IMR-90 (cell line): ENCODE measurements around the gene PTMS. TPM values are rescaled to one million over a fixed set of nuclear protein-coding genes. Genes with fewer than 3 reads are reported as not detected.
A peak's percentile ranks its signal among the peaks of the same experiment; 100 is the strongest.

ENCODE experiments used
- ATAC-seq: fragments of 200-7000 bp; cut with Tn5 transposase; 2 replicates; pipeline ENCODE4 v1.9.1; 2020; ENCODE audit warnings: low read depth, mild to moderate bottlenecking, moderate library complexity
- BruUV-seq: library from RNA; stranded (reverse); fragments of 400-500 nt; replicated peaks from 2 replicates; lab custom pipeline; 2021; lab: Mats Ljungman, UMichigan
- CTCF ChIA-PET: fragments of 300-600 bp; formaldehyde crosslinking; extraction: SDS; loops from one replicate; lab custom pipeline; 2021; ENCODE audit warnings: antibody characterized with exemption; lab: Yijun Ruan, JAX
- POLR2A ChIA-PET: fragments of 300-600 bp; sonication (Branson Sonifier 250); formaldehyde crosslinking; loops from one replicate; lab custom pipeline; 2022; ENCODE audit warnings: antibody characterized with exemption; ENCODE audit not compliant: unreplicated experiment; lab: Charles Lee
- DNase-seq: peaks from one replicate; pipeline ENCODE4 v3.0.0; 2013
- H2AFZ ChIP-seq: replicated peaks from 2 replicates; pipeline ENCODE3; 2013; ENCODE audit warnings: low read length, mild to moderate bottlenecking; ENCODE audit not compliant: poor library complexity
- H2AK5ac ChIP-seq: 2 replicates; pipeline ENCODE4 v1.6.1; 2013; ENCODE audit warnings: low read depth, low read length, inconsistent platforms
- H2AK9ac ChIP-seq: replicated peaks from 2 replicates; pipeline ENCODE3; 2013; ENCODE audit warnings: mild to moderate bottlenecking, low read depth, low read length, moderate library complexity; ENCODE audit not compliant: poor library complexity
- H2BK120ac ChIP-seq: 2 replicates; pipeline ENCODE4 v1.6.1; 2013; ENCODE audit warnings: low read depth, low read length, inconsistent platforms
- H2BK15ac ChIP-seq: 3 replicates; pipeline ENCODE4 v1.6.1; 2013; ENCODE audit warnings: low read depth, low read length, inconsistent platforms
- H2BK20ac ChIP-seq: 2 replicates; pipeline ENCODE4 v1.6.1; 2013; ENCODE audit warnings: low read depth, mild to moderate bottlenecking, inconsistent platforms, low read length, moderate library complexity
- H2BK5ac ChIP-seq: 2 replicates; pipeline ENCODE4 v1.6.1; 2013; ENCODE audit warnings: mild to moderate bottlenecking, low read depth, low read length, inconsistent platforms; ENCODE audit not compliant: poor library complexity, severe bottlenecking
- H3K14ac ChIP-seq: replicated peaks from 2 replicates; pipeline ENCODE4 v1.6.1; 2013; ENCODE audit warnings: low read depth, low read length, inconsistent platforms
- H3K18ac ChIP-seq: 2 replicates; pipeline ENCODE4 v1.6.1; 2013; ENCODE audit warnings: low read depth, low read length, control low read depth
- H3K23ac ChIP-seq: 2 replicates; pipeline ENCODE4 v1.6.1; 2013; ENCODE audit warnings: low read depth, low read length, inconsistent platforms
- H3K27ac ChIP-seq: 2 replicates; pipeline ENCODE4 v1.5.1; 2013; ENCODE audit warnings: mild to moderate bottlenecking, control low read depth, low read length; ENCODE audit not compliant: insufficient read depth
- H3K27me3 ChIP-seq: 2 replicates; pipeline ENCODE4 v1.6.1; 2013; ENCODE audit warnings: low read length; ENCODE audit not compliant: control insufficient read depth, insufficient read depth
- H3K36me3 ChIP-seq: 2 replicates; pipeline ENCODE4 v1.6.1; 2013; ENCODE audit warnings: low read length, mixed read lengths; ENCODE audit not compliant: control insufficient read depth, insufficient read depth
- H3K4ac ChIP-seq: 2 replicates; pipeline ENCODE4 v1.6.1; 2013; ENCODE audit warnings: low read depth, low read length, inconsistent platforms
- H3K4me1 ChIP-seq: 2 replicates; pipeline ENCODE4 v1.6.1; 2013; ENCODE audit warnings: low read length, mixed read lengths; ENCODE audit not compliant: control insufficient read depth, insufficient read depth
- H3K4me2 ChIP-seq: 2 replicates; pipeline ENCODE4 v1.6.1; 2013; ENCODE audit warnings: low read depth, mild to moderate bottlenecking, control low read depth, low read length, moderate library complexity
- H3K4me3 ChIP-seq: 2 replicates; pipeline ENCODE4 v1.5.1; 2013; ENCODE audit warnings: low read depth, mild to moderate bottlenecking, control low read depth, low read length, moderate library complexity; ENCODE audit not compliant: insufficient read depth
- H3K56ac ChIP-seq: 2 replicates; pipeline ENCODE4 v1.6.1; 2013; ENCODE audit warnings: low read length, inconsistent platforms; ENCODE audit not compliant: insufficient read depth; ENCODE audit errors: extremely low read depth
- H3K79me1 ChIP-seq, 2 experiments: 2 replicates each; pipeline ENCODE4 v1.6.1; 2013; ENCODE audit warnings: low read length in 2 of 2, inconsistent platforms in 1 of 2, low read depth in 1 of 2
- H3K9ac ChIP-seq: 2 replicates; pipeline ENCODE4 v1.6.1; 2013; ENCODE audit warnings: low read depth, low read length, control low read depth
- H3K9me1 ChIP-seq: 2 replicates; pipeline ENCODE4 v1.6.1; 2013; ENCODE audit warnings: low read length, inconsistent platforms; ENCODE audit not compliant: insufficient read depth
- H3K9me3 ChIP-seq: 2 replicates; pipeline ENCODE4 v1.6.1; 2013; ENCODE audit warnings: low read length; ENCODE audit not compliant: control insufficient read depth, insufficient read depth
- H4K20me1 ChIP-seq: 2 replicates; pipeline ENCODE4 v1.6.1; 2013; ENCODE audit warnings: low read length, inconsistent platforms; ENCODE audit not compliant: insufficient read depth
- H4K5ac ChIP-seq: 2 replicates; pipeline ENCODE4 v1.6.1; 2013; ENCODE audit warnings: mild to moderate bottlenecking, low read depth, low read length, control low read depth
- H4K8ac ChIP-seq, 2 experiments: 2 replicates each; pipeline ENCODE4 v1.6.1; 2013; ENCODE audit warnings: low read depth in 2 of 2, low read length in 2 of 2, control low read depth in 1 of 2, inconsistent platforms in 1 of 2
- H4K91ac ChIP-seq: 2 replicates; pipeline ENCODE4 v1.6.1; 2013; ENCODE audit warnings: low read depth, low read length, inconsistent platforms; ENCODE audit not compliant: insufficient read depth
- BHLHE40 ChIP-seq: fragments of 150-350 bp; IDR thresholded peaks from 2 replicates; pipeline ENCODE4 v1.6.1; 2016; ENCODE audit warnings: mild to moderate bottlenecking, low read depth, low read length
- CHD1 ChIP-seq: IDR thresholded peaks from 2 replicates; pipeline ENCODE4 v1.6.1; 2012; ENCODE audit warnings: low read depth, low read length, improper control_type of control experiment
- CTCF ChIP-seq: conservative IDR thresholded peaks from 2 replicates; pipeline ENCODE4 v1.5.1; 2012; ENCODE audit warnings: mild to moderate bottlenecking, low read depth, low read length, improper control_type of control experiment
- ELK1 ChIP-seq: fragments of 150-350 bp; IDR thresholded peaks from 2 replicates; pipeline ENCODE4 v1.6.1; 2016; ENCODE audit warnings: low read depth, mild to moderate bottlenecking, low read length, moderate library complexity, borderline replicate concordance
- FOS ChIP-seq: fragments of 150-350 bp; IDR thresholded peaks from 2 replicates; pipeline ENCODE4 v1.6.1; 2016; ENCODE audit warnings: low read depth, low read length
- MAFK ChIP-seq: IDR thresholded peaks from 2 replicates; pipeline ENCODE4 v1.6.1; 2012; ENCODE audit warnings: low read depth, low read length, improper control_type of control experiment
- MAZ ChIP-seq: IDR thresholded peaks from 2 replicates; pipeline ENCODE4 v1.6.1; 2012; ENCODE audit warnings: low read depth, mild to moderate bottlenecking, low read length, improper control_type of control experiment, moderate library complexity, borderline replicate concordance
- MXI1 ChIP-seq: IDR thresholded peaks from 2 replicates; pipeline ENCODE4 v1.6.1; 2012; ENCODE audit warnings: low read depth, mild to moderate bottlenecking, low read length, moderate library complexity, borderline replicate concordance
- NFE2L2 ChIP-seq: fragments of 150-350 bp; IDR thresholded peaks from 2 replicates; pipeline ENCODE4 v1.6.1; 2016; ENCODE audit warnings: low read depth, mild to moderate bottlenecking, low read length
- POLR2A ChIP-seq: IDR thresholded peaks from 2 replicates; pipeline ENCODE4 v1.6.1; 2012; ENCODE audit warnings: mild to moderate bottlenecking, low read depth, low read length
- RAD21 ChIP-seq: IDR thresholded peaks from 2 replicates; pipeline ENCODE4 v1.6.1; 2012; ENCODE audit warnings: low read length, improper control_type of control experiment
- RCOR1 ChIP-seq: IDR thresholded peaks from 2 replicates; pipeline ENCODE4 v1.6.1; 2012; ENCODE audit warnings: mild to moderate bottlenecking, low read length, improper control_type of control experiment; ENCODE audit not compliant: insufficient replicate concordance
- RFX5 ChIP-seq: IDR thresholded peaks from 2 replicates; pipeline ENCODE4 v1.8.0; 2012; ENCODE audit warnings: low read depth, mild to moderate bottlenecking, low read length, moderate library complexity
- SMC3 ChIP-seq: fragments of 150-350 bp; IDR thresholded peaks from 2 replicates; pipeline ENCODE4 v1.6.1; 2016; ENCODE audit warnings: low read depth, mild to moderate bottlenecking, antibody characterized with exemption, low read length, moderate library complexity
- USF2 ChIP-seq: fragments of 150-350 bp; IDR thresholded peaks from 2 replicates; pipeline ENCODE4 v1.6.1; 2017; ENCODE audit warnings: mild to moderate bottlenecking, antibody characterized with exemption, low read length, low read depth
- WGBS, 2 experiments: methylation state at CpG; one replicate each; pipeline versions ENCODE4 v1.1.5 to v1.1.7; 2013; ENCODE audit warnings: missing lambda C conversion rate in 2 of 2; ENCODE audit not compliant: insufficient read length in 1 of 2; ENCODE audit errors: extremely low coverage in 2 of 2; 5-methylcytosine and 5-hydroxymethylcytosine counted together
- dilution Hi-C: fragments of 300-500 bp; cut with HindIII; formaldehyde crosslinking; loops from one replicate; pipeline ENCODE4 v1.14.3; 2018; ENCODE audit warnings: low sequenced_read_pairs; ENCODE audit not compliant: unreplicated experiment
- in situ Hi-C: fragments of 300-500 bp; cut with MboI; formaldehyde crosslinking; loops from 3 replicates; pipeline ENCODE4 v1.14.3; 2019; ENCODE audit warnings: low sequenced_read_pairs, inconsistent platforms, mixed read lengths
- intact Hi-C: fragments of 100-400 bp; cut with micrococcal nuclease; formaldehyde crosslinking; loops from 2 replicates; pipeline ENCODE4 v1.10.0; 2022
- polyA plus RNA-seq, 3 experiments: library from polyadenylated mRNA; depleted of rRNA; stranded (reverse); fragments of >200 nt; gene quantifications; 2 replicates each; pipeline ENCODE4 v1.2.3, GENCODE V29; 2012; ENCODE audit warnings: low replicate concordance in 1 of 3
- total RNA-seq: library from RNA; depleted of rRNA; stranded (reverse); fragments of >200 nt; gene quantifications from 2 replicates; pipeline ENCODE4 v1.2.3, GENCODE V29; 2012

Gene PTMS
- total and polyA plus RNA-seq, 2 of the 4 experiments (the other 2 are of a cell fraction) = 17.2 to 275 TPM

GRCh38 chr12:6768990-6769389 lies 2.8 kb downstream of the PTMS start:
- ChIA-PET CTCF (interaction anchor here (1.2 to 1.7 kb wide), 2 partner anchors 9 to 15 kb away, joined by 3 to 4 read pairs; no protein-coding TSS in a partner anchor), POLR2A (interaction anchor here (0.6 kb wide), 1 partner anchor 15 kb away, joined by 3 read pairs; the partner anchor contains the start of gene MLF2)
- H2BK20ac ChIP-seq = no peak overlapping the region
- no peak overlapping the region for H4K5ac ChIP-seq
- in situ Hi-C loops (no loop called here), intact Hi-C loops (loop anchor here (10.0 kb wide), 1 partner anchor 154 kb away; no protein-coding TSS in a partner anchor), dilution Hi-C loops (no loop called here)
- H3K9ac ChIP-seq = peak overlapping the region; percentile 73; the same call in 1 of the 2 replicates
- DNase-seq (peak; percentile 29), ATAC-seq (no peak)
- no peak overlapping the region for H2BK15ac ChIP-seq
- H4K20me1 ChIP-seq = peaks cover 35% of the 10 kb centered on the region
- peaks cover 22% of the 10 kb centered on the region for H3K4me1 ChIP-seq
- H3K36me3 ChIP-seq = peaks cover 17% of the 10 kb centered on the region
- H3K14ac ChIP-seq = peak overlapping the region; percentile 80
- H3K9me1 ChIP-seq = peaks cover 17% of the 10 kb centered on the region
- no peak overlapping the region; a peak in 1 of 4 replicates for H4K8ac ChIP-seq
- no peaks in the 10 kb centered on the region for H3K9me3 ChIP-seq
- peaks cover 15 to 55% of the 10 kb centered on the region in 2 experiments for H3K79me1 ChIP-seq
- TF ChIP-seq MAFK (no peak), USF2 (no peak), BHLHE40 (no peak), RCOR1 (no peak), NFE2L2 (no peak), RFX5 (no peak), FOS (no peak), CHD1 (no peak), MXI1 (no peak), CTCF (no peak), POLR2A (no peak), SMC3 (no peak), ELK1 (no peak), RAD21 (no peak), MAZ (no peak)
- H3K27me3 ChIP-seq = no peaks in the 10 kb centered on the region
- H3K23ac ChIP-seq = peak overlapping the region; percentile 94; the same call in 1 of the 2 replicates
- H2AK9ac ChIP-seq = peak overlapping the region; percentile 98
- peak overlapping the region; percentile 95 for H3K4me2 ChIP-seq
- H3K4me3 ChIP-seq = no peak overlapping the region; the same call in 1 of the 2 replicates
- peak overlapping the region; percentile 79; the same call in 1 of the 2 replicates for H3K27ac ChIP-seq
- WGBS, 2 experiments = 40% methylated on average over 1 of the region's 6 CpGs; no CpG with 5 or more reads in 1 of the 2 experiments
- no TSS peak for BruUV-seq
- H2AFZ ChIP-seq = no peak overlapping the region
- H3K18ac ChIP-seq = no peak overlapping the region
- H3K4ac ChIP-seq = peak overlapping the region; percentile 54
- H2BK120ac ChIP-seq = no peak overlapping the region
- no peak overlapping the region; the same call in 1 of the 2 replicates for H4K91ac ChIP-seq
- H3K56ac ChIP-seq = no peak overlapping the region
- peak overlapping the region; percentile 78; the same call in 1 of the 2 replicates for H2AK5ac ChIP-seq
- H2BK5ac ChIP-seq = no peak overlapping the region
